Vagina (tissue), 2 donors: ENCODE measurements around the gene SLC9A9. TPM values are rescaled to one million over a fixed set of nuclear protein-coding genes. Genes with fewer than 3 reads are reported as not detected.

Experiments
- DNase-seq, 2 donors: peaks; one replicate each; pipeline ENCODE4 v3.0.0-alpha.2; 2017; ENCODE audit errors: extremely low spot score in 2 of 2
- H3K27ac ChIP-seq: fragments of 200-600 bp; sonication (generic); one replicate; pipeline ENCODE4 v1.5.1; 2019
- H3K27me3 ChIP-seq: fragments of 200-600 bp; sonication (generic); one replicate; pipeline ENCODE4 v1.5.1; 2019
- H3K36me3 ChIP-seq, 2 donors: fragments of 200-600 bp; sonication (generic); one replicate each; pipeline ENCODE4 v1.5.1; 2017 to 2019
- H3K4me1 ChIP-seq: fragments of 200-600 bp; sonication (generic); one replicate; pipeline ENCODE4 v1.5.1; 2019
- H3K4me3 ChIP-seq, 2 donors: fragments of 200-600 bp; sonication (generic); 1 replicate in 1 of 2; 2 replicates in 1 of 2; pipeline ENCODE4 v1.5.1; 2016 to 2019
- H3K9me3 ChIP-seq: fragments of 200-600 bp; sonication (generic); one replicate; pipeline ENCODE4 v1.5.1; 2019
- POLR2A ChIP-seq, 2 donors: fragments of 450-650 bp; IDR thresholded peaks; one replicate each; pipeline ENCODE4 v1.6.1; 2017; ENCODE audit warnings: antibody characterized with exemption in 2 of 2, mild to moderate bottlenecking in 2 of 2, moderate library complexity in 2 of 2
- POLR2AphosphoS5 ChIP-seq, 2 donors: sonication (generic); formaldehyde crosslinking; IDR thresholded peaks; one replicate each; pipeline ENCODE4 v1.9.0; 2017; ENCODE audit warnings: antibody characterized with exemption in 2 of 2, mild to moderate bottlenecking in 2 of 2, low read depth in 1 of 2; ENCODE audit not compliant: insufficient read depth in 1 of 2
- intact Hi-C: fragments of 100-400 bp; cut with DNase I; formaldehyde crosslinking; loops from one replicate; pipeline ENCODE4 v1.15.1; 2023
- total RNA-seq: library from RNA; depleted of rRNA; stranded (reverse); fragments of >200 nt; gene quantifications from one replicate; pipeline ENCODE4 v1.2.3, GENCODE V29; 2016
- TF ChIP-seq, protein P1 (sequence below), 3 experiments: fragments of 450-650 bp in 2 of 3; fragments of 200-600 bp in 1 of 3; sonication (generic) in 1 of 3; IDR thresholded peaks; one replicate each; pipeline ENCODE4 v1.5.1; 2017 to 2019; ENCODE audit warnings: antibody characterized with exemption in 3 of 3, mild to moderate bottlenecking in 2 of 3, moderate library complexity in 2 of 3

The SLC9A9 gene
- total RNA-seq, 1 donor from 2014 or later: 30.7 TPM

DNA sequence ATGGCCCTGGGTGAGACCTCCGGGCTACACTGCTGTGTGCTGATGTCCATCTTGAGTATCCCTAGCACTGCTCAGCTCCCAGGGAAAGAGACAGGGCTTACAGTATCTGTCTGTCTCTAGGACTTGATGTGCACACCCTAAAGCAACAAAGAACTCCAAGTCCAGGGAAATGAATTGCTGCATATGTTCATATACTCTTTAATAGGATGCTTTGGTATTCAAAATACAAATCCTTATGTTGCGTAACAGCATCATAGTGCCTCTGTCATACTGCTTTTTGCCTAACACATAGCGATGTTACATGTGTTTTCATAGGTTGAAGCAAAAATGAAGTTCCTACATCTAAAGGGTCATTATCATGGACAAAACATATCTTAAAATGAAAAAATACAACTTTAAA, 299.9 kb downstream of the SLC9A9 start:
- Histone ChIP-seq H3K4me3 (no peak overlapping the region), H3K27me3 (no peaks in the 10 kb centered on the region), H3K9me3 (no peaks in the 10 kb centered on the region), H3K36me3 (peaks cover 0 to 15% of the 10 kb centered on the region in 2 donors), H3K27ac (no peak overlapping the region), H3K4me1 (no peaks in the 10 kb centered on the region)
- DNase-seq: no peak
- intact Hi-C loops: no loop called here
- TF ChIP-seq, protein P1, sequence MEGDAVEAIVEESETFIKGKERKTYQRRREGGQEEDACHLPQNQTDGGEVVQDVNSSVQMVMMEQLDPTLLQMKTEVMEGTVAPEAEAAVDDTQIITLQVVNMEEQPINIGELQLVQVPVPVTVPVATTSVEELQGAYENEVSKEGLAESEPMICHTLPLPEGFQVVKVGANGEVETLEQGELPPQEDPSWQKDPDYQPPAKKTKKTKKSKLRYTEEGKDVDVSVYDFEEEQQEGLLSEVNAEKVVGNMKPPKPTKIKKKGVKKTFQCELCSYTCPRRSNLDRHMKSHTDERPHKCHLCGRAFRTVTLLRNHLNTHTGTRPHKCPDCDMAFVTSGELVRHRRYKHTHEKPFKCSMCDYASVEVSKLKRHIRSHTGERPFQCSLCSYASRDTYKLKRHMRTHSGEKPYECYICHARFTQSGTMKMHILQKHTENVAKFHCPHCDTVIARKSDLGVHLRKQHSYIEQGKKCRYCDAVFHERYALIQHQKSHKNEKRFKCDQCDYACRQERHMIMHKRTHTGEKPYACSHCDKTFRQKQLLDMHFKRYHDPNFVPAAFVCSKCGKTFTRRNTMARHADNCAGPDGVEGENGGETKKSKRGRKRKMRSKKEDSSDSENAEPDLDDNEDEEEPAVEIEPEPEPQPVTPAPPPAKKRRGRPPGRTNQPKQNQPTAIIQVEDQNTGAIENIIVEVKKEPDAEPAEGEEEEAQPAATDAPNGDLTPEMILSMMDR (IDR thresholded peaks at IDR 0.05): no peak
- TF ChIP-seq POLR2AphosphoS5 (IDR thresholded peaks at IDR 0.05; ENCODE audit: insufficient read depth in 1 of 2, low read depth in 1 of 2) (no peak), POLR2A (IDR thresholded peaks at IDR 0.05) (no peak)

- Histone ChIP-seq H3K4me3 (no peak overlapping the region), H3K4me1 (peaks cover 39% of the 10 kb centered on the region), H3K36me3 (no peaks in the 10 kb centered on the region), H3K27me3 (no peaks in the 10 kb centered on the region), H3K9me3 (no peaks in the 10 kb centered on the region), H3K27ac (no peak overlapping the region)
- no peak for DNase-seq
- intact Hi-C loops: no loop called here
- TF ChIP-seq POLR2AphosphoS5 (IDR thresholded peaks at IDR 0.05; ENCODE audit: insufficient read depth in 1 of 2, low read depth in 1 of 2) (no peak), POLR2A (IDR thresholded peaks at IDR 0.05) (no peak)
- TF ChIP-seq, protein P1 (IDR thresholded peaks at IDR 0.05): no peak
These were observed 309.7 kb downstream of the SLC9A9 start for GRCh38 chr3:143538577-143538981.

- no peak for TF ChIP-seq POLR2AphosphoS5 (IDR thresholded peaks at IDR 0.05; ENCODE audit: insufficient read depth in 1 of 2, low read depth in 1 of 2)
- TF ChIP-seq POLR2A (IDR thresholded peaks at IDR 0.05): no peak
- TF ChIP-seq, protein P1 (IDR thresholded peaks at IDR 0.05): no peak
- Histone ChIP-seq H3K4me3 (no peak overlapping the region), H3K4me1 (peaks cover 39% of the 10 kb centered on the region), H3K27me3 (no peaks in the 10 kb centered on the region), H3K36me3 (no peaks in the 10 kb centered on the region), H3K27ac (no peak overlapping the region), H3K9me3 (no peaks in the 10 kb centered on the region)
- DNase-seq: no peak
- intact Hi-C loops: no loop called here
These were observed 310.2 kb downstream of the SLC9A9 start for GRCh38 chr3:143538061-143538460.

DNA sequence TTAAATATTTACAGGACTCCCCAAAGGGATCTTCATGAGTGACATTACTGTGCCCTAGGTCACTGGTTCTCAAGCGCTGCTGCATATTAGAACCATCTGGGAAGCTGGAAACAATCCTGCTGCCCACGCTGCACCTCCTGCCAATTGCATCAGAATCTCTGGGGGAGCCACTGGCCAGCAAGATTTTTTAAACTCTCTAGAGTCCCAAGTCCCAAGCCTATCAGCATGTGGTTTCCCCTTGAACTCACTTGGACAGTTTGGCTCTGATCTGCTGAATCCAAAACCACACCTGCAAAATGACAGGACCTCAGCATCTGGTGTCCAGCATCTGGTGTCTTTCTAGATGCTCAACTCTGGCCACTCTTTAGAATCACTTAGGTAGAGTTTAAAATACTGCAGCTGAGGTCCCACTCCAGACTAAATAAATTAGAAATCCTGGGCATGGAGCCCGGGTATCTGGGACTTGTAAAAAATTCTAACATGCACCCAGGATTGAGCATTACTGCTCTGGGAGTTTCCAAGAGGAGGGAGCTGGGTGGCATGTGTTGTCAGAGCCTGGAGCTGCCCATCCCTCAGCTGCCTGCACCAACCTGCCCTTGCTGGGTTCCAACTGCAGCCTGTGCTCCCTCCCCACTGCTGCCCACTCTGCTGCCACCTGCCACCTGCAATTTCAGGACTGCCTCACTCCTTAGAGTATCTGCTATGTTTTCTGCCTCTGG, 311.3 kb downstream of the SLC9A9 start:
- intact Hi-C loops: no loop called here
- Histone ChIP-seq H3K4me1 (peaks cover 39% of the 10 kb centered on the region), H3K27me3 (no peaks in the 10 kb centered on the region), H3K36me3 (no peaks in the 10 kb centered on the region), H3K27ac (peak overlapping the region; percentile 11), H3K9me3 (no peaks in the 10 kb centered on the region), H3K4me3 (no peak overlapping the region)
- TF ChIP-seq POLR2A (IDR thresholded peaks at IDR 0.05) (no peak), POLR2AphosphoS5 (IDR thresholded peaks at IDR 0.05; ENCODE audit: insufficient read depth in 1 of 2, low read depth in 1 of 2) (no peak)
- TF ChIP-seq, protein P1 (IDR thresholded peaks at IDR 0.05): no peak
- no peak for DNase-seq
